ENCODE measurements around the gene AFAP1L2. TPM values are rescaled to one million over a fixed set of nuclear protein-coding genes. Genes with fewer than 3 reads are reported as not detected.

The AFAP1L2 gene
- total RNA-seq, 2 experiments from 2014 or later: 2.3 to 8.6 TPM

DNA sequence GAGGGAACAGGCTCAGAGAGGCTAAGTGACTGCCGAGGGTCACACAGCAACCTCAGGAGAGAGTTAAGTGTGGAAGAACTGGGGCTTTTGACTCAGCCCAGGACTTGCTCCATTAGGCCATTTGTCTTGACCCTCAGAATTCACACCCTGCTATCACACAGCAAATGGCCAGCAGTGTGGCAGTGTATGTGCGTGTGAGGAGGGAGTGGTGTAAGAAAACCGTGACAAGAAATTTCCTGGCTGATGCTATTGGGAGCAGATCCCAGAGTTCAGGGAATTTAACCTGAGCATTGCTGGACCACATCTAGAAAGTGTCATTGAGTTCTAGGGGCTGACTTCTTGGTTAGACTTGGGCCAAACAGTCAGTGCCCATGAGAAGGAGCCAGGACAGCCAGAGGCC, 146.8 kb downstream of the AFAP1L2 start:
- POLR2A ChIA-PET: interaction anchor here (0.7 kb wide), 1 partner anchor 25 kb away, joined by 3 read pairs; no protein-coding TSS in a partner anchor
- no peak for TF ChIP-seq EZH2phosphoT487 (IDR thresholded peaks at IDR 0.05; ENCODE audit: borderline replicate concordance, low read depth, low read length)
- TF ChIP-seq, protein P1, sequence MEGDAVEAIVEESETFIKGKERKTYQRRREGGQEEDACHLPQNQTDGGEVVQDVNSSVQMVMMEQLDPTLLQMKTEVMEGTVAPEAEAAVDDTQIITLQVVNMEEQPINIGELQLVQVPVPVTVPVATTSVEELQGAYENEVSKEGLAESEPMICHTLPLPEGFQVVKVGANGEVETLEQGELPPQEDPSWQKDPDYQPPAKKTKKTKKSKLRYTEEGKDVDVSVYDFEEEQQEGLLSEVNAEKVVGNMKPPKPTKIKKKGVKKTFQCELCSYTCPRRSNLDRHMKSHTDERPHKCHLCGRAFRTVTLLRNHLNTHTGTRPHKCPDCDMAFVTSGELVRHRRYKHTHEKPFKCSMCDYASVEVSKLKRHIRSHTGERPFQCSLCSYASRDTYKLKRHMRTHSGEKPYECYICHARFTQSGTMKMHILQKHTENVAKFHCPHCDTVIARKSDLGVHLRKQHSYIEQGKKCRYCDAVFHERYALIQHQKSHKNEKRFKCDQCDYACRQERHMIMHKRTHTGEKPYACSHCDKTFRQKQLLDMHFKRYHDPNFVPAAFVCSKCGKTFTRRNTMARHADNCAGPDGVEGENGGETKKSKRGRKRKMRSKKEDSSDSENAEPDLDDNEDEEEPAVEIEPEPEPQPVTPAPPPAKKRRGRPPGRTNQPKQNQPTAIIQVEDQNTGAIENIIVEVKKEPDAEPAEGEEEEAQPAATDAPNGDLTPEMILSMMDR (conservative IDR thresholded peaks at IDR 0.05; ENCODE audit: low read length): no peak
- no peak for DNase-seq (ENCODE audit: low spot score)
- no peaks in the 10 kb centered on the region for H3K4me1 ChIP-seq (ENCODE audit: insufficient read depth, low read length, poor library complexity, severe bottlenecking)
- H3K4me3 ChIP-seq (ENCODE audit: low read depth, low read length, poor library complexity, severe bottlenecking): no peak overlapping the region
- H2AFZ ChIP-seq (ENCODE audit: low read length): no peak overlapping the region
- intact Hi-C loops (cut with micrococcal nuclease; ENCODE audit: unreplicated experiment): no loop called here
- no peaks in the 10 kb centered on the region for H4K20me1 ChIP-seq (ENCODE audit: insufficient read depth, low read length)
- CTCF ChIA-PET (ENCODE audit: unreplicated experiment): no interaction called here
- H3K9me2 ChIP-seq (ENCODE audit: insufficient read depth, low read length): no peaks in the 10 kb centered on the region
- no peak overlapping the region for H3K27ac ChIP-seq (ENCODE audit: low read depth, low read length, poor library complexity, severe bottlenecking)
- H3K4me2 ChIP-seq (ENCODE audit: low read length): no peak overlapping the region
- no peaks in the 10 kb centered on the region for H3K9me3 ChIP-seq (ENCODE audit: low read length)
- no TSS peak for BruUV-seq (replicated peaks)
- no peaks in the 10 kb centered on the region for H3K79me2 ChIP-seq (ENCODE audit: insufficient read depth, low read depth, low read length)
- H3K36me3 ChIP-seq (ENCODE audit: insufficient read depth, low read length): no peaks in the 10 kb centered on the region

DNA sequence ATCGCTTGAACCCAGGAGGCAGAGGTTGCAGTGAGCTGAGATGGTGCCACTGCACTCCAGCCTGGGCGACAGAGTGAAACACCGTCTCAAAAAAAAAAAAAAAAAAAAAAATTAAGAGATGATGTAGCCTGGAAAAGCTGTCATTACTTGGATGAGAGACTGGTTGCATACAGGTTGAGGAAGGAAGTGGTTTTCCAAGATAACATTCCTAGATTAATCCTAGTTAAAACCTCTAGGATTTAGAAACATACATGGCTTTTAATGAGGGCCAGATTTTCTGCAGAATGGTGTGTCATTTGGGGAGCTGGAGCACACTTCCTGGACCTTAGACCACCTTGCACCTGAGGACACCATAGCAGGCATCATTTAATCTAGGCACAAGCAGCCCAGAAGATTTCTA, 147.5 kb downstream of the AFAP1L2 start:
- BruUV-seq (replicated peaks): no TSS peak
- Histone ChIP-seq H3K4me1 (ENCODE audit: insufficient read depth, low read length, poor library complexity, severe bottlenecking) (no peaks in the 10 kb centered on the region), H2AFZ (ENCODE audit: low read length) (no peak overlapping the region), H3K9me2 (ENCODE audit: insufficient read depth, low read length) (no peaks in the 10 kb centered on the region), H3K4me2 (ENCODE audit: low read length) (no peak overlapping the region), H3K79me2 (ENCODE audit: insufficient read depth, low read depth, low read length) (no peaks in the 10 kb centered on the region), H3K36me3 (ENCODE audit: insufficient read depth, low read length) (no peaks in the 10 kb centered on the region), H3K4me3 (ENCODE audit: low read depth, low read length, poor library complexity, severe bottlenecking) (no peak overlapping the region), H3K9me3 (ENCODE audit: low read length) (no peaks in the 10 kb centered on the region), H4K20me1 (ENCODE audit: insufficient read depth, low read length) (no peaks in the 10 kb centered on the region), H3K27ac (ENCODE audit: low read depth, low read length, poor library complexity, severe bottlenecking) (no peak overlapping the region)
- intact Hi-C loops (cut with micrococcal nuclease; ENCODE audit: unreplicated experiment): no loop called here
- ChIA-PET CTCF (ENCODE audit: unreplicated experiment) (no interaction called here), POLR2A (interaction anchor here (0.6 kb wide), 1 partner anchor 76 kb away, joined by 4 read pairs; no protein-coding TSS in a partner anchor)
- no peak for TF ChIP-seq EZH2phosphoT487 (IDR thresholded peaks at IDR 0.05; ENCODE audit: borderline replicate concordance, low read depth, low read length)
- TF ChIP-seq, protein P1 (conservative IDR thresholded peaks at IDR 0.05; ENCODE audit: low read length): no peak
- DNase-seq (ENCODE audit: low spot score): no peak

DNA sequence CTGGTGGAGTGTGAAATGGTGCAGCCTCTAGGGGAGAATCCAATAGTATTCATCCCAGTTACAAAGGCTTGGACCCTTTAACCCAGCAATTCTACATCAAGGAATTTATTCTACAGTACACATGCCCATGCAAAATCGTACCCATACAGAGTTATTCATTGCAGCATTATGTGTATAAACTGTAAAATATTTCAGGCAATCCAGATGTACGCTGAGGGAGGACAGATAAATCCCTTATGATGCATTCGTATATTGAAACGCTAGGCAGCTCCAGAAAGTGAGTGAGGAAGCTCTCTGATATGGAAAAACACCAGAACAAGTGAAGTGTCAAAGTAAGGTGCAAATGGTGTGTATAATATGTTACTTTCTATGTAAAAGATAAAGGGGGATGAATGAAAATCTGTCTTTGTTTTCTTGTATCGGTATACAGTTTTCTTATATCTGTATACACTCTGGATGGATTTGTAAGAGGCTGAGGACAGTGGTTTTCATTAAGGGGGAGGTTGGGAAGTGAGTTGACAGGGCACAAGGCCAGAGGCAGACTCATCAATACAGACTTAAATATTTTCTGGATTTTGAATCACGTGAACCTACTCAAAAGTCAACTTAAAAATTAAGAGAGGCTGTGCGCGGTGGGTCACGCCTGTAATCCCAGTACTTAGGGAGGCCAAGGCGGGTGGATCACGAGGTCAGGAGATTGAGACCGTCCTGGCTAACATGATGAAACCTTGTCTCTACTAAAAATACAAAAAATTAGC, 148.1 kb downstream of the AFAP1L2 start:
- Histone ChIP-seq H4K20me1 (ENCODE audit: insufficient read depth, low read length) (no peaks in the 10 kb centered on the region), H3K4me3 (ENCODE audit: low read depth, low read length, poor library complexity, severe bottlenecking) (no peak overlapping the region), H3K27ac (ENCODE audit: low read depth, low read length, poor library complexity, severe bottlenecking) (no peak overlapping the region), H3K4me2 (ENCODE audit: low read length) (no peak overlapping the region), H3K4me1 (ENCODE audit: insufficient read depth, low read length, poor library complexity, severe bottlenecking) (no peaks in the 10 kb centered on the region), H2AFZ (ENCODE audit: low read length) (no peak overlapping the region), H3K79me2 (ENCODE audit: insufficient read depth, low read depth, low read length) (no peaks in the 10 kb centered on the region), H3K36me3 (ENCODE audit: insufficient read depth, low read length) (no peaks in the 10 kb centered on the region), H3K9me3 (ENCODE audit: low read length) (no peaks in the 10 kb centered on the region), H3K9me2 (ENCODE audit: insufficient read depth, low read length) (no peaks in the 10 kb centered on the region)
- ChIA-PET POLR2A (no interaction called here), CTCF (ENCODE audit: unreplicated experiment) (no interaction called here)
- no TSS peak for BruUV-seq (replicated peaks)
- no peak for TF ChIP-seq EZH2phosphoT487 (IDR thresholded peaks at IDR 0.05; ENCODE audit: borderline replicate concordance, low read depth, low read length)
- TF ChIP-seq, protein P1 (conservative IDR thresholded peaks at IDR 0.05; ENCODE audit: low read length): no peak
- intact Hi-C loops (cut with micrococcal nuclease; ENCODE audit: unreplicated experiment): no loop called here
- DNase-seq (ENCODE audit: low spot score): no peak
